ENCODE measurements around the gene PPP2R5D.
A peak's percentile ranks its signal among the peaks of the same experiment; 100 is the strongest.

Gene PPP2R5D

DNA sequence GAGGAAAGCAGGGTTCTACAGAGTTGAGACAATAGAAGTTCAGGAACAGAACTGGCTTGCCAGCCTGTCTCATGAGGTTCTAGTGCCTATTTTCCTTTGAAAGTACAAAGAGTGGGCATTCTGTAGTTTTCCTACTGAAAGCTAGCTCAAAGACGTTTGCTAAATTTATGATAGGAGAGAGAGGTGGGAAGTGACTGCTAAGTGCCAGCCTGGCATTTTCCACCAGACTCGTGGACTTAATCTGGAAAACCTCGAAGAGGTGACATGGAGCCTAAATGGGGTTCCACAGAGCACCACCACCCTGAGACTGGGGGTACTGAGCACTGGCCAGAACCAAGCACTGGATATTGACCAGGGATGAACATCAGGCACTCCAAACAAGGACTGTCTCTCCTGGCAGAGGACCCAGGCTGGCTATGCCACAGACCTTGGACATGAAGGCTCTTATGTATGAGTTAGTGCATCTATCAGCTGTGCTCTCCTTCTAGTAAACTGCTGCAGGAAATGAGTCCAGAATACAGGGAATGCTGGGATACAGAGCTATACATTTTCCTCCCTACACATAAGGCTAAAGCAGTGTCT, 12.5 kb upstream of the PPP2R5D start:
- no peak overlapping the region for H3K18ac ChIP-seq (ENCODE audit: low read length)
- H3K4me2 ChIP-seq (ENCODE audit: low read length) = no peak overlapping the region
- no peak overlapping the region for H2BK120ac ChIP-seq (ENCODE audit: low read depth, low read length)
- no peaks in the 10 kb centered on the region for H3K79me1 ChIP-seq (ENCODE audit: low read length)
- no peaks in the 10 kb centered on the region for H3K36me3 ChIP-seq (ENCODE audit: control insufficient read depth, insufficient read depth, low read length)
- H3K4ac ChIP-seq (ENCODE audit: low read depth, low read length) = no peak overlapping the region
- H2AK5ac ChIP-seq (ENCODE audit: low read length) = no peak overlapping the region
- H3K23ac ChIP-seq (ENCODE audit: low read length) = no peak overlapping the region
- H3K56ac ChIP-seq (ENCODE audit: low read length) = no peak overlapping the region
- no peak overlapping the region for H4K8ac ChIP-seq (ENCODE audit: low read depth, low read length)
- H3K27ac ChIP-seq (ENCODE audit: low read depth, low read length) = no peak overlapping the region
- no peak overlapping the region for H2BK5ac ChIP-seq (ENCODE audit: low read length)
- H3K9ac ChIP-seq (ENCODE audit: low read length) = no peak overlapping the region
- H3K27me3 ChIP-seq (ENCODE audit: insufficient read depth, low read length, poor library complexity) = no peaks in the 10 kb centered on the region
- WGBS (ENCODE audit: extremely low coverage, insufficient coverage, low lambda C conversion rate) = no CpG with 5 or more reads among the region's 3 CpGs
- no peak overlapping the region for H4K5ac ChIP-seq (ENCODE audit: low read length)
- H3K79me2 ChIP-seq (ENCODE audit: control insufficient read depth, insufficient read depth, low read length) = no peaks in the 10 kb centered on the region
- no peak overlapping the region for H2BK15ac ChIP-seq (replicated peaks; ENCODE audit: low read depth)
- H3K4me3 ChIP-seq (ENCODE audit: low read length) = no peak overlapping the region
- DNase-seq = no peak
- peaks cover 2% of the 10 kb centered on the region for H3K4me1 ChIP-seq (ENCODE audit: control insufficient read depth, low read depth, low read length)

DNA sequence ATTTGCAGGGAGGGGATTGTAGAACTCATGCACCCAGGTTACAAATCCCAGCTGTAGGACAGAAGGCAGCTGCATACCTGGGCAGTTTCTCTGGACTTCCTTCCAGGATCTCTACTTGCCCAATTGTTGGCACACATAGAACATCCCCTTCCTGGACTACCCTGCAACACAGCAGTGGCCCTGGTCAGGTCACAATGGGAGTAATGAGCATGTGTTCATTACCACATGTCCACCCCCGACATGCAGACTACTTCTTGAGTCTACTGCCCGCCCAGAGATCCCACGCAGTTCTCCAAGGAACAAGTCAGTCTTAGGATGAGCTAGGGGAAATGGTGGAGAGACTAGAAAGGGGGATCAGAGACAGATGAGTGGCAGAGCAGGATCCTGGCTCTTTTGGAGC, 10.4 kb upstream of the PPP2R5D start:
- no peak overlapping the region for H3K4me2 ChIP-seq (ENCODE audit: low read length)
- no peak overlapping the region for H3K4me3 ChIP-seq (ENCODE audit: low read length)
- H4K5ac ChIP-seq (ENCODE audit: low read length) = no peak overlapping the region
- no CpG with 5 or more reads among the region's 3 CpGs for WGBS (ENCODE audit: extremely low coverage, insufficient coverage, low lambda C conversion rate)
- no peak overlapping the region for H3K23ac ChIP-seq (ENCODE audit: low read length)
- H2BK15ac ChIP-seq (replicated peaks; ENCODE audit: low read depth) = no peak overlapping the region
- no peak overlapping the region for H3K9ac ChIP-seq (ENCODE audit: low read length)
- H2BK5ac ChIP-seq (ENCODE audit: low read length) = no peak overlapping the region
- no peaks in the 10 kb centered on the region for H3K79me1 ChIP-seq (ENCODE audit: low read length)
- H3K36me3 ChIP-seq (ENCODE audit: control insufficient read depth, insufficient read depth, low read length) = no peaks in the 10 kb centered on the region
- no peak overlapping the region for H3K4ac ChIP-seq (ENCODE audit: low read depth, low read length)
- no peak overlapping the region for H2BK120ac ChIP-seq (ENCODE audit: low read depth, low read length)
- H3K79me2 ChIP-seq (ENCODE audit: control insufficient read depth, insufficient read depth, low read length) = no peaks in the 10 kb centered on the region
- H3K27ac ChIP-seq (ENCODE audit: low read depth, low read length) = no peak overlapping the region
- no peak overlapping the region for H3K56ac ChIP-seq (ENCODE audit: low read length)
- H4K8ac ChIP-seq (ENCODE audit: low read depth, low read length) = no peak overlapping the region
- no peak for DNase-seq
- no peaks in the 10 kb centered on the region for H3K27me3 ChIP-seq (ENCODE audit: insufficient read depth, low read length, poor library complexity)
- no peak overlapping the region for H2AK5ac ChIP-seq (ENCODE audit: low read length)
- no peak overlapping the region for H3K18ac ChIP-seq (ENCODE audit: low read length)
- peaks cover 2% of the 10 kb centered on the region for H3K4me1 ChIP-seq (ENCODE audit: control insufficient read depth, low read depth, low read length)

DNA sequence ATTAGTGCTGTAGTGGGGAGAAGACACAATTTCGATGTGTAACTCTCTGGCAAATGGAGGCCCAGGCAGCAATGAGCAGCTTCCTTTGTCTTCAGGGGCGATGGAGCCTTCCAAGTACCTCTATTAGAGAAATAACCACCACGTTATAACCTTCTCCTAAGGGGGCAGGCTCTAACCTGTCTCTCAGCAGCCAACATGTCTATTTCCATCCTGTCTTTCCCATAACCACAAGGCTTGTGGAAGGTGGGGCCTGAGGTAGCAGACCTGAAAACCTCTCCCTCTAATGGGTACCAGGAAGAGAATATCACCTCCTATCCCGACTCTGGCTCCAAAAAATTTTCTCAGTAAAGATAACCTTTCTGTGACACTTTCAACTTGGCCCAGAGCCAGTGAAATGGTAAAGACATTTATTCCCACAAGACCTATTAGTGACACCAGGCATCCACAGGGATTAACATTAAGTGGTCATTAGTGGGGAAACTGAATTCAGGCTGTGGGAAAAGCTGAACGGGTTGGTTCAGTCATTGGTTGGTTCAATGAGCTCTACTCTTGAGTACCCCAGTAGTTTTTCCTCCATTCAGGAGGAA, 9.4 kb upstream of the PPP2R5D start:
- no peak overlapping the region for H3K23ac ChIP-seq (ENCODE audit: low read length)
- no peak overlapping the region for H3K9ac ChIP-seq (ENCODE audit: low read length)
- H3K36me3 ChIP-seq (ENCODE audit: control insufficient read depth, insufficient read depth, low read length) = no peaks in the 10 kb centered on the region
- no peak overlapping the region for H2AK5ac ChIP-seq (ENCODE audit: low read length)
- H3K79me1 ChIP-seq (ENCODE audit: low read length) = no peaks in the 10 kb centered on the region
- H3K27ac ChIP-seq (ENCODE audit: low read depth, low read length) = no peak overlapping the region
- no peak overlapping the region for H2BK15ac ChIP-seq (replicated peaks; ENCODE audit: low read depth)
- H3K4me2 ChIP-seq (ENCODE audit: low read length) = no peak overlapping the region
- H4K5ac ChIP-seq (ENCODE audit: low read length) = no peak overlapping the region
- no peak overlapping the region for H3K4me3 ChIP-seq (ENCODE audit: low read length)
- no peak overlapping the region for H2BK5ac ChIP-seq (ENCODE audit: low read length)
- H3K27me3 ChIP-seq (ENCODE audit: insufficient read depth, low read length, poor library complexity) = no peaks in the 10 kb centered on the region
- no CpG with 5 or more reads among the region's 5 CpGs for WGBS (ENCODE audit: extremely low coverage, insufficient coverage, low lambda C conversion rate)
- H3K18ac ChIP-seq (ENCODE audit: low read length) = no peak overlapping the region
- no peak overlapping the region for H2BK120ac ChIP-seq (ENCODE audit: low read depth, low read length)
- peaks cover 2% of the 10 kb centered on the region for H3K4me1 ChIP-seq (ENCODE audit: control insufficient read depth, low read depth, low read length)
- H3K79me2 ChIP-seq (ENCODE audit: control insufficient read depth, insufficient read depth, low read length) = no peaks in the 10 kb centered on the region
- H3K56ac ChIP-seq (ENCODE audit: low read length) = no peak overlapping the region
- no peak overlapping the region for H4K8ac ChIP-seq (ENCODE audit: low read depth, low read length)
- no peak overlapping the region for H3K4ac ChIP-seq (ENCODE audit: low read depth, low read length)
- DNase-seq = no peak

DNA sequence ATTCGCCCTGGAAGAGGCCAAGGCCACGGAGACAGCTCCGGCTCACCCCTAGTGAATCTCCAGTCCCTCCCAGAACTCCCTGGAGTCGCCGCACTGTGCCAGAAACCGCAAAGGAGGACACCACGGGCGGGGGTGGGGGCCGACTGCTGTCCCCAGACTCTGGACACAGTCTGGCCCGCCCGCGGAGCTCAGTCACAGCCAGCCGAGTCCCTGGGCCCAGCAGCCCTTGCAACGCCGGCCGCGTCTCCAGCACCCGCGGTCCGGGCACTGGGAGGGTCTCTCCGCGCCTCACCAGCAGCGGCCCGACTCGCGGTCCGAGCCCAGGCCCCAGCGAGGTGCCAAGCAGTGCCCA, 5.9 kb upstream of the PPP2R5D start:
- WGBS (ENCODE audit: extremely low coverage, insufficient coverage, low lambda C conversion rate) = no CpG with 5 or more reads among the region's 28 CpGs
- H2BK5ac ChIP-seq (ENCODE audit: low read length) = no peak overlapping the region
- no peaks in the 10 kb centered on the region for H3K4me1 ChIP-seq (ENCODE audit: control insufficient read depth, low read depth, low read length)
- H3K56ac ChIP-seq (ENCODE audit: low read length) = peak overlapping the region; percentile 95
- H3K27ac ChIP-seq (ENCODE audit: low read depth, low read length) = no peak overlapping the region
- no peaks in the 10 kb centered on the region for H3K27me3 ChIP-seq (ENCODE audit: insufficient read depth, low read length, poor library complexity)
- peak overlapping the region; percentile 23 for H3K4me2 ChIP-seq (ENCODE audit: low read length)
- peak overlapping the region; percentile 25 for H3K4ac ChIP-seq (ENCODE audit: low read depth, low read length)
- H2BK15ac ChIP-seq (replicated peaks; ENCODE audit: low read depth) = no peak overlapping the region
- H4K8ac ChIP-seq (ENCODE audit: low read depth, low read length) = no peak overlapping the region
- H3K79me1 ChIP-seq (ENCODE audit: low read length) = no peaks in the 10 kb centered on the region
- no peak overlapping the region for H2AK5ac ChIP-seq (ENCODE audit: low read length)
- H3K4me3 ChIP-seq (ENCODE audit: low read length) = peak overlapping the region; percentile 88
- H3K79me2 ChIP-seq (ENCODE audit: control insufficient read depth, insufficient read depth, low read length) = no peaks in the 10 kb centered on the region
- no peak overlapping the region for H3K23ac ChIP-seq (ENCODE audit: low read length)
- H2BK120ac ChIP-seq (ENCODE audit: low read depth, low read length) = no peak overlapping the region
- peak overlapping the region; percentile 62 for H3K18ac ChIP-seq (ENCODE audit: low read length)
- H4K5ac ChIP-seq (ENCODE audit: low read length) = no peak overlapping the region
- DNase-seq = peak; percentile 42
- no peaks in the 10 kb centered on the region for H3K36me3 ChIP-seq (ENCODE audit: control insufficient read depth, insufficient read depth, low read length)
- peak overlapping the region; percentile 76 for H3K9ac ChIP-seq (ENCODE audit: low read length)

DNA sequence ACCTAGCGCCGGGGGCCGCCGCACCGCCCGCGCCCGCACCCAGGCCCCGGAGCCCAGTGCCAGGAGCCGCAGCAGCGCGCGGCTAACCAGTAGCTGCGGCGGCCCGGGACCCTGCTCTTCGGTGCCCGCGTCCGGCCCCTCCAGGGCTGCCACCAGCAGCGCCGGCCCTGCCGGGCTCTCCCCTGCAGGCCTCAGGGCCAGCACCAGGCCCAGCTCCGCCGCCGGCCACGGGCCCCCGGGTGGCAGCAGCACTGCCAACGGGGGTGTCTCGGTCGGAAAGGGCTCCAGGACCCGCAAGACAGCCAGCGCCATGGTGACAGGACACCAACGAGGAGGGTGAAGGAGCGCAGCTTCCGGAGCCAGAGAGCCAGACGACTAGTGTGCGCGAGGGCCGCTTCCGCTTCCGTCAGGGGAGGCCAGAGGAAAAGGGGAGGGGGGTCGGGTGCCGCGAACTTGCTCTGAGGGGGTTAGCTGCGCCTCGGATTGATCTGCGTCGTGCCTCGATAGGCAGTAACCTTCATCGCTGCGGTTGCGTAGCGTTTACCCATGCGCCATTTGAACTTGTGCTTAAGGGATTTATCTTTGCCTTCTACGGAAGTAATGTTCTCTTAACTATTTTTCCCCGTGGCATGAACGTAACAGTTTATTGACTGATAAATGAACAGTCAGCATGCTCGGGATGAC, 5.4 kb upstream of the PPP2R5D start, which contains the start of gene PEX6:
Gene PEX6 (minus strand): TSS at position 343 of the 684 bp plus-strand sequence. CDS start 31 bp downstream, at position 312.
- Histone ChIP-seq H3K27ac (ENCODE audit: low read depth, low read length) (peak within 1 kb of the TSS; percentile 19), H3K36me3 (ENCODE audit: control insufficient read depth, insufficient read depth, low read length) (no peaks in the 10 kb centered on the region), H2BK15ac (replicated peaks; ENCODE audit: low read depth) (no peak within 1 kb of the TSS), H2BK120ac (ENCODE audit: low read depth, low read length) (no peak within 1 kb of the TSS), H3K4me3 (ENCODE audit: low read length) (peak within 1 kb of the TSS; percentile 88), H3K79me1 (ENCODE audit: low read length) (no peaks in the 10 kb centered on the region), H2AK5ac (ENCODE audit: low read length) (no peak within 1 kb of the TSS), H3K27me3 (ENCODE audit: insufficient read depth, low read length, poor library complexity) (no peaks in the 10 kb centered on the region), H3K79me2 (ENCODE audit: control insufficient read depth, insufficient read depth, low read length) (no peaks in the 10 kb centered on the region), H3K9ac (ENCODE audit: low read length) (peak within 1 kb of the TSS; percentile 76), H3K4ac (ENCODE audit: low read depth, low read length) (peak within 1 kb of the TSS; percentile 76), H3K23ac (ENCODE audit: low read length) (no peak within 1 kb of the TSS), H2BK5ac (ENCODE audit: low read length) (no peak within 1 kb of the TSS), H3K4me1 (ENCODE audit: control insufficient read depth, low read depth, low read length) (no peaks in the 10 kb centered on the region), H4K5ac (ENCODE audit: low read length) (peak within 1 kb of the TSS; percentile 96), H4K8ac (ENCODE audit: low read depth, low read length) (no peak within 1 kb of the TSS), H3K56ac (ENCODE audit: low read length) (peak within 1 kb of the TSS; percentile 95), H3K18ac (ENCODE audit: low read length) (peak within 1 kb of the TSS; percentile 62), H3K4me2 (ENCODE audit: low read length) (peak within 1 kb of the TSS; percentile 97)
- no CpG with 5 or more reads among the region's 59 CpGs for WGBS (ENCODE audit: extremely low coverage, insufficient coverage, low lambda C conversion rate)
- DNase-seq = peak; percentile 95
